ENCODE measurements around the gene SV2C. TPM values are rescaled to one million over a fixed set of nuclear protein-coding genes. Genes with fewer than 3 reads are reported as not detected.

Gene SV2C
- polyA plus RNA-seq, 3 donors: 0.01 to 0.02 TPM; not detected in 1

DNA sequence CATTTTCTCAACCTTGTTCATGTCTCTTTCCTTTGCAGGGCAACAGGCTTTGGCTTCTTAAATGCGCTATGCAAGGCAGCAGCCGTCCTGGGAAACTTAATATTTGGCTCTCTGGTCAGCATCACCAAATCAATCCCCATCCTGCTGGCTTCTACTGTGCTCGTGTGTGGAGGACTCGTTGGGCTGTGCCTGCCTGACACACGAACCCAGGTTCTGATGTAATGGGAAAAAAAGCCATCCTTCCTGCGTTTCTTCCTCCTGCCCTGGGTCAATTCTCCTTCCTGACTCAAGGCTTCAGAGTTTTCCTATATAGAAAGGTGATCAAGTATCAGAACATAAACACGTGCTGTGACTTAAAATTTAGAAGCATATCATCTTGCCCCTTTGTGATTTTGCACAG is 242.1 kb downstream of the SV2C start:
- Histone ChIP-seq H4K20me1 (ENCODE audit: insufficient read depth, low read length) (no peaks in the 10 kb centered on the region), H3K27me3 (ENCODE audit: control insufficient read depth in 2 of 2, insufficient read depth in 2 of 2, low read length in 2 of 2) (no peaks in the 10 kb centered on the region), H3K4me2 (replicated peaks; ENCODE audit: extremely low read depth, low read length, poor library complexity, severe bottlenecking) (no peak overlapping the region), H3K36me3 (replicated peaks in 1 of 2; ENCODE audit: control insufficient read depth in 1 of 2, insufficient read depth in 2 of 2, low read length in 2 of 2) (no peaks in the 10 kb centered on the region), H3K4me1 (ENCODE audit: control insufficient read depth in 1 of 2, insufficient read depth in 2 of 2, low read length in 2 of 2) (peaks cover 0 to 5% of the 10 kb centered on the region in 2 donors), H2AFZ (ENCODE audit: insufficient read depth, low read depth, low read length, poor library complexity, severe bottlenecking) (no peak overlapping the region), H3K4me3 (replicated peaks in 1 of 3; ENCODE audit: low read depth in 2 of 3, low read length in 3 of 3) (no peak overlapping the region), H3K27ac (ENCODE audit: low read depth in 1 of 2, low read length in 2 of 2) (no peak overlapping the region), H3K9me3 (replicated peaks in 1 of 2; ENCODE audit: control insufficient read depth in 1 of 2, insufficient read depth in 1 of 2, low read length in 2 of 2) (no peaks in the 10 kb centered on the region), H3K9ac (ENCODE audit: insufficient read depth, low read length, poor library complexity, severe bottlenecking) (no peak overlapping the region), H3K79me2 (ENCODE audit: insufficient read depth, low read length) (no peaks in the 10 kb centered on the region)
- H3K4me3 Mint-ChIP-seq: peak overlapping the region in 1 of 2 donors; percentile 13
- H3K27me3 Mint-ChIP-seq (ENCODE audit: low read depth in 3 of 3): peaks cover 0 to 11% (median 2%) of the 10 kb centered on the region in 3 donors
- peaks cover 0 to 8% (median 1%) of the 10 kb centered on the region in 7 donors for H3K9me3 Mint-ChIP-seq
- no peak overlapping the region for H3K27ac Mint-ChIP-seq
- peaks cover 21% of the 10 kb centered on the region for H3K4me1 Mint-ChIP-seq
- WGBS (ENCODE audit: insufficient coverage): 67% methylated on average over 3 of the region's 7 CpGs
- TF ChIP-seq, protein P1, sequence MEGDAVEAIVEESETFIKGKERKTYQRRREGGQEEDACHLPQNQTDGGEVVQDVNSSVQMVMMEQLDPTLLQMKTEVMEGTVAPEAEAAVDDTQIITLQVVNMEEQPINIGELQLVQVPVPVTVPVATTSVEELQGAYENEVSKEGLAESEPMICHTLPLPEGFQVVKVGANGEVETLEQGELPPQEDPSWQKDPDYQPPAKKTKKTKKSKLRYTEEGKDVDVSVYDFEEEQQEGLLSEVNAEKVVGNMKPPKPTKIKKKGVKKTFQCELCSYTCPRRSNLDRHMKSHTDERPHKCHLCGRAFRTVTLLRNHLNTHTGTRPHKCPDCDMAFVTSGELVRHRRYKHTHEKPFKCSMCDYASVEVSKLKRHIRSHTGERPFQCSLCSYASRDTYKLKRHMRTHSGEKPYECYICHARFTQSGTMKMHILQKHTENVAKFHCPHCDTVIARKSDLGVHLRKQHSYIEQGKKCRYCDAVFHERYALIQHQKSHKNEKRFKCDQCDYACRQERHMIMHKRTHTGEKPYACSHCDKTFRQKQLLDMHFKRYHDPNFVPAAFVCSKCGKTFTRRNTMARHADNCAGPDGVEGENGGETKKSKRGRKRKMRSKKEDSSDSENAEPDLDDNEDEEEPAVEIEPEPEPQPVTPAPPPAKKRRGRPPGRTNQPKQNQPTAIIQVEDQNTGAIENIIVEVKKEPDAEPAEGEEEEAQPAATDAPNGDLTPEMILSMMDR (IDR thresholded peaks at IDR 0.05): no peak
- DNase-seq: no peak
- intact Hi-C loops (cut with micrococcal nuclease): no loop called here
- H3K36me3 Mint-ChIP-seq: no peaks in the 10 kb centered on the region

DNA sequence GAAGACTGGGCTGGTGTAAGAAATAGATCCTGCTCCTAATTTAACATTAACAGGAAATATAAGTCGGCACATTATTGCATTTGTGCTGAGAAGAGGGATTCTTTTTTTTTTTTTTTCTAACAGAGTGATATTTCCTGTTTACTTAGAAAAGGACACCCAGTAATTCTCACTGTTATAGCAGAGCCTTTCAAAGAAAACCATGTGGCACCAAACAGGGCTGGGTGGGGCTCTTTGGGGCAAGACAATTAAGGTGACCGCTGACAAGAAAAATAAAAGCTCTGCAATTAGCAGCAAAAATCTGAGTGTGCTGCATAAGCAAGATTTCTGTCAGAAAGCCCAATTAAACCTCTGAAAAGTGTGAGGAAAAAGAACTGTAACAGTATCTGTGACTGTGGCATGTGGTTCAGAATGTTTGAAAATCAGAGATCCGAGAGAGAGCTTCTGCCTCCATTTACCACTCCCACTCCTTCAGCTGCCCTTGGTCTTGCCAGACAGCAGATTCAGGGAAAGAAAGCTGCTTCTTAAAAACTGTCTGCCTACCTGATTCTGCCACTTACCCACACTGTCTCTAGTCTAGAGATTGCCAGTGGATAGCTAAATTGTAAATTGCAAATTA is 242.8 kb downstream of the SV2C start:
- no peak overlapping the region for H3K4me3 ChIP-seq (replicated peaks in 1 of 3; ENCODE audit: low read depth in 2 of 3, low read length in 3 of 3)
- H3K9me3 Mint-ChIP-seq: peaks cover 0 to 8% (median 1%) of the 10 kb centered on the region in 7 donors
- TF ChIP-seq, protein P1 (IDR thresholded peaks at IDR 0.05): no peak
- peaks cover 24% of the 10 kb centered on the region for H3K4me1 Mint-ChIP-seq
- no peak overlapping the region for H2AFZ ChIP-seq (ENCODE audit: insufficient read depth, low read depth, low read length, poor library complexity, severe bottlenecking)
- peak overlapping the region in 1 of 2 donors; percentile 40 for H3K4me3 Mint-ChIP-seq
- H3K9me3 ChIP-seq (replicated peaks in 1 of 2; ENCODE audit: control insufficient read depth in 1 of 2, insufficient read depth in 1 of 2, low read length in 2 of 2): no peaks in the 10 kb centered on the region
- H3K36me3 ChIP-seq (replicated peaks in 1 of 2; ENCODE audit: control insufficient read depth in 1 of 2, insufficient read depth in 2 of 2, low read length in 2 of 2): no peaks in the 10 kb centered on the region
- H3K9ac ChIP-seq (ENCODE audit: insufficient read depth, low read length, poor library complexity, severe bottlenecking): no peak overlapping the region
- no peaks in the 10 kb centered on the region for H4K20me1 ChIP-seq (ENCODE audit: insufficient read depth, low read length)
- H3K4me1 ChIP-seq (ENCODE audit: control insufficient read depth in 1 of 2, insufficient read depth in 2 of 2, low read length in 2 of 2): peaks cover under 1 to 6% of the 10 kb centered on the region in 2 donors
- H3K27me3 ChIP-seq (ENCODE audit: control insufficient read depth in 2 of 2, insufficient read depth in 2 of 2, low read length in 2 of 2): no peaks in the 10 kb centered on the region
- H3K36me3 Mint-ChIP-seq: no peaks in the 10 kb centered on the region
- no peak for DNase-seq
- H3K27ac ChIP-seq (ENCODE audit: low read depth in 1 of 2, low read length in 2 of 2): no peak overlapping the region
- intact Hi-C loops (cut with micrococcal nuclease): no loop called here
- 83% methylated on average over 1 of the region's 3 CpGs for WGBS (ENCODE audit: insufficient coverage)
- H3K4me2 ChIP-seq (replicated peaks; ENCODE audit: extremely low read depth, low read length, poor library complexity, severe bottlenecking): no peak overlapping the region
- peak overlapping the region in 1 of 7 donors; percentile 31 for H3K27ac Mint-ChIP-seq
- peaks cover 0 to 11% (median 0%) of the 10 kb centered on the region in 3 donors for H3K27me3 Mint-ChIP-seq (ENCODE audit: low read depth in 3 of 3)
- no peaks in the 10 kb centered on the region for H3K79me2 ChIP-seq (ENCODE audit: insufficient read depth, low read length)

All from CD14-positive monocyte (primary cell).